Measurements from ENCODE around the gene ASCC3.
A peak's percentile ranks its signal among the peaks of the same experiment; 100 is the strongest.

Gene ASCC3

GRCh38 chr6:100726666-100727065 is 154.5 kb downstream of the ASCC3 start:
- ATAC-seq (ENCODE audit: low read depth) (no peak), DNase-seq (ENCODE audit: low spot score) (no peak)
- Histone ChIP-seq H3K36me3 (ENCODE audit: low read depth) (peaks cover 11% of the 10 kb centered on the region; the same call in 1 of the 2 replicates), H3K27me3 (ENCODE audit: insufficient read depth, poor library complexity, severe bottlenecking) (no peaks in the 10 kb centered on the region), H3K4me3 (ENCODE audit: severe bottlenecking) (no peak overlapping the region), H3K4me1 (ENCODE audit: insufficient read depth, poor library complexity, severe bottlenecking) (no peaks in the 10 kb centered on the region), H3K27ac (ENCODE audit: poor library complexity, severe bottlenecking) (no peak overlapping the region), H3K9me3 (ENCODE audit: severe bottlenecking) (no peaks in the 10 kb centered on the region)
- TF ChIP-seq CTCF (IDR thresholded peaks at IDR 0.05; ENCODE audit: poor library complexity, severe bottlenecking) = no peak

GRCh38 chr6:100724696-100725095 is 156.4 kb downstream of the ASCC3 start:
- no peak for ATAC-seq (ENCODE audit: low read depth)
- Histone ChIP-seq H3K27ac (ENCODE audit: poor library complexity, severe bottlenecking) (no peak overlapping the region), H3K9me3 (ENCODE audit: severe bottlenecking) (no peaks in the 10 kb centered on the region), H3K27me3 (ENCODE audit: insufficient read depth, poor library complexity, severe bottlenecking) (no peaks in the 10 kb centered on the region), H3K36me3 (ENCODE audit: low read depth) (peaks cover 14% of the 10 kb centered on the region), H3K4me3 (ENCODE audit: severe bottlenecking) (no peak overlapping the region), H3K4me1 (ENCODE audit: insufficient read depth, poor library complexity, severe bottlenecking) (no peaks in the 10 kb centered on the region)
- no peak for TF ChIP-seq CTCF (IDR thresholded peaks at IDR 0.05; ENCODE audit: poor library complexity, severe bottlenecking)
- no peak for DNase-seq (ENCODE audit: low spot score)

- DNase-seq (ENCODE audit: low spot score) = no peak
- no peak for TF ChIP-seq CTCF (IDR thresholded peaks at IDR 0.05; ENCODE audit: poor library complexity, severe bottlenecking)
- Histone ChIP-seq H3K9me3 (ENCODE audit: severe bottlenecking) (no peaks in the 10 kb centered on the region), H3K36me3 (ENCODE audit: low read depth) (peaks cover 15% of the 10 kb centered on the region), H3K27me3 (ENCODE audit: insufficient read depth, poor library complexity, severe bottlenecking) (no peaks in the 10 kb centered on the region), H3K27ac (ENCODE audit: poor library complexity, severe bottlenecking) (no peak overlapping the region), H3K4me1 (ENCODE audit: insufficient read depth, poor library complexity, severe bottlenecking) (no peaks in the 10 kb centered on the region), H3K4me3 (ENCODE audit: severe bottlenecking) (no peak overlapping the region)
- ATAC-seq (ENCODE audit: low read depth) = no peak
These were observed 156.9 kb downstream of the ASCC3 start for GRCh38 chr6:100724222-100724621.

GRCh38 chr6:100721256-100721655 is 159.9 kb downstream of the ASCC3 start:
- no peak for ATAC-seq (ENCODE audit: low read depth)
- TF ChIP-seq CTCF (IDR thresholded peaks at IDR 0.05; ENCODE audit: poor library complexity, severe bottlenecking) = no peak
- DNase-seq (ENCODE audit: low spot score) = no peak
- H3K4me1 ChIP-seq (ENCODE audit: insufficient read depth, poor library complexity, severe bottlenecking) = no peaks in the 10 kb centered on the region
- peaks cover 38% of the 10 kb centered on the region for H3K36me3 ChIP-seq (ENCODE audit: low read depth)
- no peaks in the 10 kb centered on the region for H3K27me3 ChIP-seq (ENCODE audit: insufficient read depth, poor library complexity, severe bottlenecking)
- H3K4me3 ChIP-seq (ENCODE audit: severe bottlenecking) = no peak overlapping the region
- H3K27ac ChIP-seq (ENCODE audit: poor library complexity, severe bottlenecking) = no peak overlapping the region
- no peaks in the 10 kb centered on the region for H3K9me3 ChIP-seq (ENCODE audit: severe bottlenecking)

- no peak for ATAC-seq (ENCODE audit: low read depth)
- peaks cover 50% of the 10 kb centered on the region for H3K36me3 ChIP-seq (ENCODE audit: low read depth)
- H3K27me3 ChIP-seq (ENCODE audit: insufficient read depth, poor library complexity, severe bottlenecking) = no peaks in the 10 kb centered on the region
- H3K27ac ChIP-seq (ENCODE audit: poor library complexity, severe bottlenecking) = no peak overlapping the region
- H3K9me3 ChIP-seq (ENCODE audit: severe bottlenecking) = no peaks in the 10 kb centered on the region
- no peak for DNase-seq (ENCODE audit: low spot score)
- H3K4me1 ChIP-seq (ENCODE audit: insufficient read depth, poor library complexity, severe bottlenecking) = no peaks in the 10 kb centered on the region
- H3K4me3 ChIP-seq (ENCODE audit: severe bottlenecking) = no peak overlapping the region
- peak; percentile 79 for TF ChIP-seq CTCF (IDR thresholded peaks at IDR 0.05; ENCODE audit: poor library complexity, severe bottlenecking)
These were observed 161.0 kb downstream of the ASCC3 start for GRCh38 chr6:100719883-100720682.
